HCT116 (cell line): ENCODE measurements around the gene OTOP2. TPM values are rescaled to one million over a fixed set of nuclear protein-coding genes. Genes with fewer than 3 reads are reported as not detected.

Experiments
- ATAC-seq: fragments of 200-7000 bp; cut with Tn5 transposase; 2 replicates; pipeline ENCODE4 v1.9.1; 2020; ENCODE audit warnings: mild to moderate bottlenecking, moderate library complexity
- BruUV-seq: library from RNA; stranded (reverse); fragments of 400-500 nt; replicated peaks from 2 replicates; lab custom pipeline; 2021; lab: Mats Ljungman, UMichigan
- CTCF ChIA-PET: fragments of 300-600 bp; sonication (Branson Sonifier 250); formaldehyde crosslinking; loops from one replicate; lab custom pipeline; 2021; ENCODE audit warnings: antibody characterized with exemption; lab: Charles Lee
- POLR2A ChIA-PET: fragments of 300-600, 350-600 bp; sonication (Branson Sonifier 250); formaldehyde crosslinking; loops from one replicate; lab custom pipeline; 2021; ENCODE audit warnings: antibody characterized with exemption; lab: Charles Lee
- RAD21 ChIA-PET, 2 experiments: fragments of 300-600 bp; sonication (Branson Sonifier 250); formaldehyde crosslinking; loops; one replicate each; lab custom pipeline; 2023; ENCODE audit warnings: low total read pairs in 2 of 2; ENCODE audit not compliant: uncharacterized antibody in 2 of 2, unreplicated experiment in 2 of 2, low non-redundant PET in 1 of 2; lab: Charles Lee
- DNase-seq: peaks from one replicate; pipeline ENCODE4 v3.0.0-alpha.2; 2010; ENCODE audit warnings: low read depth, low spot score
- H2AFZ ChIP-seq: fragments of 200-600 bp; shearing (Covaris generic), sonication (generic); 2 replicates; pipeline ENCODE4 v1.6.1; 2017; ENCODE audit warnings: low read depth, mixed run types, mixed read lengths, antibody characterized with exemption, low read length; ENCODE audit not compliant: poor library complexity, severe bottlenecking
- H3K27ac ChIP-seq: 2 replicates; pipeline ENCODE4 v1.5.1; 2012; ENCODE audit warnings: low read depth, low read length
- H3K27me3 ChIP-seq: fragments of 200-600 bp; sonication (generic); 2 replicates; pipeline ENCODE4 v1.6.1; 2016; ENCODE audit warnings: mixed run types, low read length, mixed read lengths; ENCODE audit not compliant: insufficient read depth
- H3K36me3 ChIP-seq, 2 experiments: fragments of 200-500 bp in 1 of 2; fragments of 200-600 bp in 1 of 2; sonication (Bioruptor generic) in 1 of 2; sonication (generic) in 1 of 2; 2 replicates each; pipeline versions ENCODE4 v1.5.1 to v1.6.1; 2014 to 2016; ENCODE audit warnings: low read length in 2 of 2, inconsistent platforms in 1 of 2, mixed read lengths in 1 of 2, mixed run types in 1 of 2; ENCODE audit not compliant: insufficient read depth in 2 of 2, control insufficient read depth in 1 of 2
- H3K4me1 ChIP-seq, 2 experiments: fragments of 200-600 bp in 1 of 2; sonication (generic) in 1 of 2; 2 replicates each; pipeline versions ENCODE4 v1.5.1 to v1.6.1; 2012 to 2017; ENCODE audit warnings: low read length in 2 of 2, inconsistent platforms in 1 of 2, mild to moderate bottlenecking in 1 of 2, mixed read lengths in 1 of 2, mixed run types in 1 of 2, moderate library complexity in 1 of 2; ENCODE audit not compliant: insufficient read depth in 2 of 2, control insufficient read depth in 1 of 2
- H3K4me2 ChIP-seq: fragments of 200-600 bp; sonication (generic); 2 replicates; pipeline ENCODE4 v1.6.1; 2017; ENCODE audit warnings: mixed run types, low read length, mixed read lengths
- H3K4me3 ChIP-seq, 2 experiments: fragments of 200-600 bp in 1 of 2; sonication (generic) in 1 of 2; replicated peaks in 1 of 2; 2 replicates each; pipeline ENCODE4 v1.5.1; 2011 to 2016; ENCODE audit warnings: low read length in 2 of 2, control low read depth in 1 of 2, low read depth in 1 of 2, mild to moderate bottlenecking in 1 of 2, mixed read lengths in 1 of 2, mixed run types in 1 of 2
- H3K79me2 ChIP-seq: fragments of 200-600 bp; sonication (generic); 2 replicates; pipeline ENCODE4 v1.6.1; 2017; ENCODE audit warnings: mild to moderate bottlenecking, mixed run types, low read length, moderate library complexity, mixed read lengths; ENCODE audit not compliant: insufficient read depth
- H3K9ac ChIP-seq: fragments of 200-600 bp; sonication (generic); 2 replicates; pipeline ENCODE4 v1.6.1; 2016; ENCODE audit warnings: low read length, mixed read lengths
- H3K9me2 ChIP-seq: fragments of 200-600 bp; sonication (generic), shearing (Covaris generic); 2 replicates; pipeline ENCODE4 v1.6.1; 2017; ENCODE audit warnings: mixed run types, mild to moderate bottlenecking, moderate library complexity; ENCODE audit not compliant: insufficient read depth
- H3K9me3 ChIP-seq, 2 experiments: fragments of 200-500 bp in 1 of 2; fragments of 200-600 bp in 1 of 2; sonication (Bioruptor generic) in 1 of 2; sonication (generic) in 1 of 2; 2 replicates each; pipeline ENCODE4 v1.6.1; 2014 to 2017; ENCODE audit warnings: low read length in 2 of 2, mixed read lengths in 2 of 2, inconsistent platforms in 1 of 2, low read depth in 1 of 2, mild to moderate bottlenecking in 1 of 2, mixed run types in 1 of 2, moderate library complexity in 1 of 2; ENCODE audit not compliant: control insufficient read depth in 1 of 2, insufficient read depth in 1 of 2
- H4K20me1 ChIP-seq: fragments of 200-600 bp; sonication (generic), shearing (Covaris generic); 2 replicates; pipeline ENCODE4 v1.6.1; 2017; ENCODE audit warnings: mixed run types, mild to moderate bottlenecking, moderate library complexity; ENCODE audit not compliant: insufficient read depth
- ATF3 ChIP-seq: IDR thresholded peaks from 2 replicates; pipeline ENCODE4 v1.6.1; 2012
- CBX3 ChIP-seq: IDR thresholded peaks from 2 replicates; pipeline ENCODE4 v1.6.1; 2012; ENCODE audit warnings: low read depth
- CEBPB ChIP-seq: IDR thresholded peaks from 2 replicates; pipeline ENCODE4 v1.6.1; 2012; ENCODE audit warnings: low read depth
- EGR1 ChIP-seq: IDR thresholded peaks from 2 replicates; pipeline ENCODE4 v1.6.1; 2012; ENCODE audit warnings: low read depth
- ELF1 ChIP-seq: IDR thresholded peaks from 2 replicates; pipeline ENCODE4 v1.6.1; 2012; ENCODE audit warnings: low read depth, borderline replicate concordance
- EZH2 ChIP-seq: fragments of 200-600 bp; sonication (generic); IDR thresholded peaks from 2 replicates; pipeline ENCODE4 v1.6.1; 2017; ENCODE audit warnings: antibody characterized with exemption, mixed run types
- FOSL1 ChIP-seq: IDR thresholded peaks from 2 replicates; pipeline ENCODE4 v1.6.1; 2012; ENCODE audit warnings: low read depth
- JUND ChIP-seq: IDR thresholded peaks from 2 replicates; pipeline ENCODE4 v1.6.1; 2012
- POLR2A ChIP-seq: IDR thresholded peaks from 2 replicates; pipeline ENCODE4 v1.7.0; 2011; ENCODE audit warnings: borderline replicate concordance; ENCODE audit not compliant: insufficient read depth, insufficient read length; ENCODE audit errors: extremely low read depth
- RAD21 ChIP-seq: IDR thresholded peaks from 2 replicates; pipeline ENCODE4 v1.6.1; 2012; ENCODE audit warnings: low read depth, mild to moderate bottlenecking
- SIN3A ChIP-seq: IDR thresholded peaks from 2 replicates; pipeline ENCODE4 v1.6.1; 2012; ENCODE audit warnings: low read depth
- SP1 ChIP-seq: IDR thresholded peaks from 2 replicates; pipeline ENCODE4 v1.6.1; 2012; ENCODE audit warnings: low read depth
- SRF ChIP-seq: IDR thresholded peaks from 2 replicates; pipeline ENCODE4 v1.6.1; 2012; ENCODE audit warnings: low read depth
- TCF7L2 ChIP-seq: IDR thresholded peaks from 2 replicates; pipeline ENCODE4 v1.7.0; 2011; ENCODE audit warnings: borderline replicate concordance, inconsistent platforms; ENCODE audit not compliant: insufficient read depth, insufficient read length; ENCODE audit errors: extremely low read depth
- YY1 ChIP-seq: IDR thresholded peaks from 2 replicates; pipeline ENCODE4 v1.6.1; 2011; ENCODE audit warnings: low read length, low read depth, moderate library complexity, mild to moderate bottlenecking; ENCODE audit not compliant: insufficient replicate concordance; ENCODE audit errors: extremely low read depth
- ZFX ChIP-seq: fragments of 450-650 bp; IDR thresholded peaks from 2 replicates; pipeline ENCODE4 v1.6.1; 2017
- ZNF274 ChIP-seq: fragments of 200-500 bp; sonication (Bioruptor generic); IDR thresholded peaks from 2 replicates; pipeline ENCODE4 v1.6.1; 2014; ENCODE audit warnings: mild to moderate bottlenecking, low read depth, low read length, inconsistent platforms
- intact Hi-C: fragments of 100-400 bp; cut with micrococcal nuclease; formaldehyde crosslinking; loops from 2 replicates; pipeline ENCODE4 v1.10.0; 2022
- total RNA-seq: library from RNA; stranded (reverse); gene quantifications from one replicate; pipeline ENCODE4 v1.2.1, GENCODE V29; 2021; ENCODE audit not compliant: unreplicated experiment
- TF ChIP-seq, protein P1 (sequence below): IDR thresholded peaks from 2 replicates; pipeline ENCODE4 v1.6.1; 2012
- TF ChIP-seq, protein P2 (sequence below): IDR thresholded peaks from 2 replicates; pipeline ENCODE4 v1.6.1; 2012; ENCODE audit warnings: low read depth
- TF ChIP-seq, protein P3 (sequence below): IDR thresholded peaks from 2 replicates; pipeline ENCODE4 v1.6.1; 2011; ENCODE audit warnings: mild to moderate bottlenecking, low read length, moderate library complexity; ENCODE audit not compliant: insufficient replicate concordance; ENCODE audit errors: extremely low read depth

The OTOP2 gene
- total RNA-seq, 1 experiment from 2014 or later: not detected

DNA sequence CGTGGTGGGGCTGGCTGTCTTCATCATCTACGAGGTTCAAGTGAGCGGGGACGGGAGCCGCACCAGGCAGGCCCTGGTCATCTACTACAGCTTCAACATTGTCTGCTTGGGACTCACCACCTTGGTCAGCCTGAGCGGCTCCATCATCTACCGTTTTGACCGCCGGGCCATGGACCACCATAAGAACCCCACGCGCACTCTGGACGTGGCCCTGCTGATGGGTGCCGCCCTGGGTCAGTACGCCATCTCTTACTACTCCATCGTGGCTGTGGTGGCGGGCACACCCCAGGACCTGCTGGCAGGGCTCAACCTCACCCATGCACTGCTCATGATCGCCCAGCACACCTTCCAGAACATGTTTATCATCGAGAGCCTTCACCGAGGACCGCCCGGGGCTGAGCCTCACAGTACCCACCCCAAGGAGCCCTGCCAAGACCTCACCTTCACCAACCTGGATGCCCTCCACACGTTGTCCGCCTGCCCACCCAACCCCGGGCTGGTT lies 6.5 kb downstream of the OTOP2 start:
- ATAC-seq: no peak
- DNase-seq: no peak
- H3K4me3 ChIP-seq: no peak overlapping the region
- H3K4me2 ChIP-seq: peak overlapping the region; percentile 29; the same call in 1 of the 2 replicates
- POLR2A ChIA-PET: no interaction called here
- H3K9ac ChIP-seq: no peak overlapping the region
- no peak overlapping the region for H3K27ac ChIP-seq
- TF ChIP-seq ZFX: no peak
- TF ChIP-seq SIN3A: no peak
- no peak for TF ChIP-seq JUND
- no peak for TF ChIP-seq CEBPB
- no peak for TF ChIP-seq EZH2
- TF ChIP-seq POLR2A: no peak
- no peak for TF ChIP-seq EGR1
- no peak for TF ChIP-seq FOSL1
- TF ChIP-seq YY1: no peak
- TF ChIP-seq CBX3: no peak
- TF ChIP-seq SP1: no peak
- TF ChIP-seq, protein P1, sequence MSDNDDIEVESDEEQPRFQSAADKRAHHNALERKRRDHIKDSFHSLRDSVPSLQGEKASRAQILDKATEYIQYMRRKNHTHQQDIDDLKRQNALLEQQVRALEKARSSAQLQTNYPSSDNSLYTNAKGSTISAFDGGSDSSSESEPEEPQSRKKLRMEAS: no peak
- no peak for TF ChIP-seq ATF3
- no peak for TF ChIP-seq ZNF274
- no peak for TF ChIP-seq RAD21
- TF ChIP-seq, protein P2, sequence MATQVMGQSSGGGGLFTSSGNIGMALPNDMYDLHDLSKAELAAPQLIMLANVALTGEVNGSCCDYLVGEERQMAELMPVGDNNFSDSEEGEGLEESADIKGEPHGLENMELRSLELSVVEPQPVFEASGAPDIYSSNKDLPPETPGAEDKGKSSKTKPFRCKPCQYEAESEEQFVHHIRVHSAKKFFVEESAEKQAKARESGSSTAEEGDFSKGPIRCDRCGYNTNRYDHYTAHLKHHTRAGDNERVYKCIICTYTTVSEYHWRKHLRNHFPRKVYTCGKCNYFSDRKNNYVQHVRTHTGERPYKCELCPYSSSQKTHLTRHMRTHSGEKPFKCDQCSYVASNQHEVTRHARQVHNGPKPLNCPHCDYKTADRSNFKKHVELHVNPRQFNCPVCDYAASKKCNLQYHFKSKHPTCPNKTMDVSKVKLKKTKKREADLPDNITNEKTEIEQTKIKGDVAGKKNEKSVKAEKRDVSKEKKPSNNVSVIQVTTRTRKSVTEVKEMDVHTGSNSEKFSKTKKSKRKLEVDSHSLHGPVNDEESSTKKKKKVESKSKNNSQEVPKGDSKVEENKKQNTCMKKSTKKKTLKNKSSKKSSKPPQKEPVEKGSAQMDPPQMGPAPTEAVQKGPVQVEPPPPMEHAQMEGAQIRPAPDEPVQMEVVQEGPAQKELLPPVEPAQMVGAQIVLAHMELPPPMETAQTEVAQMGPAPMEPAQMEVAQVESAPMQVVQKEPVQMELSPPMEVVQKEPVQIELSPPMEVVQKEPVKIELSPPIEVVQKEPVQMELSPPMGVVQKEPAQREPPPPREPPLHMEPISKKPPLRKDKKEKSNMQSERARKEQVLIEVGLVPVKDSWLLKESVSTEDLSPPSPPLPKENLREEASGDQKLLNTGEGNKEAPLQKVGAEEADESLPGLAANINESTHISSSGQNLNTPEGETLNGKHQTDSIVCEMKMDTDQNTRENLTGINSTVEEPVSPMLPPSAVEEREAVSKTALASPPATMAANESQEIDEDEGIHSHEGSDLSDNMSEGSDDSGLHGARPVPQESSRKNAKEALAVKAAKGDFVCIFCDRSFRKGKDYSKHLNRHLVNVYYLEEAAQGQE: no peak
- TF ChIP-seq ELF1: no peak
- TF ChIP-seq TCF7L2: no peak
- TF ChIP-seq, protein P3, sequence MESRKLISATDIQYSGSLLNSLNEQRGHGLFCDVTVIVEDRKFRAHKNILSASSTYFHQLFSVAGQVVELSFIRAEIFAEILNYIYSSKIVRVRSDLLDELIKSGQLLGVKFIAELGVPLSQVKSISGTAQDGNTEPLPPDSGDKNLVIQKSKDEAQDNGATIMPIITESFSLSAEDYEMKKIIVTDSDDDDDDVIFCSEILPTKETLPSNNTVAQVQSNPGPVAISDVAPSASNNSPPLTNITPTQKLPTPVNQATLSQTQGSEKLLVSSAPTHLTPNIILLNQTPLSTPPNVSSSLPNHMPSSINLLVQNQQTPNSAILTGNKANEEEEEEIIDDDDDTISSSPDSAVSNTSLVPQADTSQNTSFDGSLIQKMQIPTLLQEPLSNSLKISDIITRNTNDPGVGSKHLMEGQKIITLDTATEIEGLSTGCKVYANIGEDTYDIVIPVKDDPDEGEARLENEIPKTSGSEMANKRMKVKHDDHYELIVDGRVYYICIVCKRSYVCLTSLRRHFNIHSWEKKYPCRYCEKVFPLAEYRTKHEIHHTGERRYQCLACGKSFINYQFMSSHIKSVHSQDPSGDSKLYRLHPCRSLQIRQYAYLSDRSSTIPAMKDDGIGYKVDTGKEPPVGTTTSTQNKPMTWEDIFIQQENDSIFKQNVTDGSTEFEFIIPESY: no peak
- no peak for TF ChIP-seq SRF
- TF ChIP-seq, all 23 proteins: peak for 0
- Histone ChIP-seq H3K27me3 (no peaks in the 10 kb centered on the region; the same call in 1 of the 2 replicates), H3K4me1 (peaks cover 4 to 29% of the 10 kb centered on the region in 2 experiments; a peak in 3 of 4 replicates), H3K79me2 (no peaks in the 10 kb centered on the region), H3K9me2 (no peaks in the 10 kb centered on the region), H2AFZ (no peak overlapping the region), H3K36me3 (no peaks in the 10 kb centered on the region), H3K9me3 (no peaks in the 10 kb centered on the region), H4K20me1 (no peaks in the 10 kb centered on the region)
- no TSS peak for BruUV-seq
- RAD21 ChIA-PET: no interaction called here
- intact Hi-C loops: no loop called here
- CTCF ChIA-PET: no interaction called here
